ENCODE measurements around the gene PDSS1. TPM values are rescaled to one million over a fixed set of nuclear protein-coding genes. Genes with fewer than 3 reads are reported as not detected.
A peak's percentile ranks its signal among the peaks of the same experiment; 100 is the strongest.

Gene PDSS1
- total RNA-seq, 5 donors from 2014 or later (not counting 1 experiment from before 2014, with no cell fraction given): 2.1 to 6.2 (median 2.9) TPM

GRCh38 chr10:26790221-26790995 lies 92.9 kb downstream of the PDSS1 start:
- DNase-seq: no peak
- Histone ChIP-seq H3K4me3 (ENCODE audit: control insufficient read depth in 1 of 2, extremely low read depth in 1 of 2, low read length in 1 of 2) (no peak overlapping the region), H3K36me3 (ENCODE audit: control insufficient read depth in 2 of 2, extremely low read depth in 1 of 2, insufficient read depth in 1 of 2, low read length in 1 of 2) (peaks cover 7 to 11% of the 10 kb centered on the region in 2 donors), H3K27ac (ENCODE audit: low read length) (no peak overlapping the region), H3K9me3 (peaks cover 2% of the 10 kb centered on the region), H3K4me1 (ENCODE audit: control insufficient read depth in 1 of 2, extremely low read depth in 1 of 2, insufficient read depth in 2 of 2, low read length in 2 of 2) (peaks cover 0 to 5% of the 10 kb centered on the region in 2 experiments), H3K27me3 (replicated peaks in 1 of 2; ENCODE audit: control insufficient read depth in 2 of 2, extremely low read depth in 1 of 2, insufficient read depth in 2 of 2, low read length in 1 of 2) (no peaks in the 10 kb centered on the region)
- H3K4me1 Mint-ChIP-seq: peaks cover 62 to 78% (median 64%) of the 10 kb centered on the region in 3 donors
- H3K9me3 Mint-ChIP-seq: peaks cover 0 to 8% (median 5%) of the 10 kb centered on the region in 3 donors
- no peak for ATAC-seq (replicated peaks in 1 of 4)
- H3K27ac Mint-ChIP-seq: no peak overlapping the region
- WGBS (ENCODE audit: insufficient coverage): 100% methylated on average over 1 of the region's 4 CpGs
- CTCF ChIA-PET: no interaction called here
- POLR2A ChIA-PET: no interaction called here
- peaks cover 47% of the 10 kb centered on the region for H3K36me3 Mint-ChIP-seq
- H3K27me3 Mint-ChIP-seq: no peaks in the 10 kb centered on the region
- no peak overlapping the region for H3K4me3 Mint-ChIP-seq

DNA sequence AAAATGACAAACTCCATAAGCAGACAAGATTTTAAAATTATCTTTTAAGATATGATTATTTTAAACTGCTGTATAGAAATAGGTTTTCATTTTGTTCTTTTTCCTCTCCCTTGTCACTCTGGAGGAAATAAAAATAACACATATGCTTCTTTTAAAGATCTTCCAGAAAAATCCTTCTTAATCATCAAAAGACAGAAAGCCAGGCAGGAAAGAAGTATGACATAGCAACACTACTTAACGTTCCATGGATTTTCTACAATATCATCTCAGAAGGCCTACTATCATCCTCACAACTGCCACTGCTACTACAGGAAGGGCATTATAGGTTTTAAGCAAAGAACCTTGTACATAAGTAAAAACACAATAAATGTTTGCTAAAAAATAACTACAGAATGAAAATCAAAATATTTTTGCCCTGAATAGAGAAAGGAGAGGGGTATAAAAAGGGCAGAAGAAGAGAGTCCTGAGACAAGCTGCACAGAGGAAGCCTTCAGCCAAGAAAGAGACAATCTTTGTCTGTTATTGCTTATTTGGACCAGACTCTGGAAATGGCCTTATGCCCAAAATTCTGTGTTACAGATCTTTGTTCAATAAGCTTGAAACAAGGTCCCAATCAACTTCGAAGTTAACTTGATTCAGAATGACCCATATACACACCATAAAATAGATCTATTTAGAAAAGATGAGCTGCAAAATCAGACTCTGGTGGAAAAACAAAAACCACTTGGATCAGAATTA lies 95.4 kb downstream of the PDSS1 start:
- Mint-ChIP-seq H3K4me3 (no peak overlapping the region), H3K27ac (peak overlapping the region; percentile 4 to 52), H3K9me3 (peaks cover 0 to 15% (median 11%) of the 10 kb centered on the region in 3 donors), H3K4me1 (peaks cover 54 to 68% (median 59%) of the 10 kb centered on the region in 3 donors), H3K27me3 (no peaks in the 10 kb centered on the region), H3K36me3 (peaks cover 49% of the 10 kb centered on the region)
- no CpG with 5 or more reads among the region's 2 CpGs for WGBS (ENCODE audit: insufficient coverage)
- Histone ChIP-seq H3K9me3 (peaks cover 2% of the 10 kb centered on the region), H3K27me3 (replicated peaks in 1 of 2; ENCODE audit: control insufficient read depth in 2 of 2, extremely low read depth in 1 of 2, insufficient read depth in 2 of 2, low read length in 1 of 2) (no peaks in the 10 kb centered on the region), H3K4me3 (ENCODE audit: control insufficient read depth in 1 of 2, extremely low read depth in 1 of 2, low read length in 1 of 2) (no peak overlapping the region), H3K27ac (ENCODE audit: low read length) (no peak overlapping the region), H3K4me1 (ENCODE audit: control insufficient read depth in 1 of 2, extremely low read depth in 1 of 2, insufficient read depth in 2 of 2, low read length in 2 of 2) (peaks cover 0 to 3% of the 10 kb centered on the region in 2 experiments), H3K36me3 (ENCODE audit: control insufficient read depth in 2 of 2, extremely low read depth in 1 of 2, insufficient read depth in 1 of 2, low read length in 1 of 2) (no peaks in the 10 kb centered on the region)
- no peak for ATAC-seq (replicated peaks in 1 of 4)
- CTCF ChIA-PET: interaction anchor here (0.5 to 0.7 kb wide), 3 partner anchors 12 to 341 kb away, joined by 3 to 4 read pairs (median 4); no protein-coding TSS in a partner anchor
- DNase-seq: no peak
- POLR2A ChIA-PET: no interaction called here

Other genes with a start within 250 kb of the PDSS1 start
- 10 to 100 TPM; 51.9 to 78.8 (median 60.0) TPM for gene ABI1, start 163.3 kb downstream of the PDSS1 start, total RNA-seq